ENCODE results near the gene PIP5K1B. TPM values are rescaled to one million over a fixed set of nuclear protein-coding genes. Genes with fewer than 3 reads are reported as not detected.

Gene PIP5K1B
- total and polyA plus RNA-seq, 12 donors, result 2.1 to 24.0 (median 9.7) TPM

DNA sequence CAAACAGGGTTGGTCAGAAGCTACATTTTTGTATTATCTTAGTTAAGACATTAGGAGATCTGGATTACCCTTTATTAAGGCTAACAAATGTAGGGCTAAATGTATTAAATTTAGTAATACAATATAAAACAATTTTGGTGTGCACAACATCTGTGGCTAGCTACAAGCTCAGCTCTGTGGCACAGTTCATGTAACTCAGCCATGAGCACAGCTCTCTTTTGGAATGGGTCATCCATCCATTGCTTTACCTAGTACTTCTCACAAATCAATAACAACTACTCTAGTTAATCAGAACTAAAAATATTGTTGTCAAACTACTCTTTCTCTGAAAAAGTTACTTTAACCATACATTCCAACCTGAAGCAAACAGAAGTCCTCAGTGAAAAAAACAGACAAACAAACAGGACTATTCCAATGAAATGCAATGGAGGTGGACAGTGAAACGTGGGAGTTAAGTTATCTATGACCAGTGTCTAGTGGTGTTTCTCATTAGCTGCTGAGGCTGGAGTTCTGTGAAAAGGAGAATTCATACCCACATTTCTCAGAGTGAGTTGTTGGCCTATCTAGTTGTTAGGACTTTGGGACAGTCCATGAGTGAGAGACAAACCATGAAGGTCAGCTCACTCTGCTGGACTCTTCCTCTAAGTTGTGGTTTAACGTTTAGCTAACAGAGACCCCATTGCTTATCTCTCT lies 55.1 kb downstream of the PIP5K1B start:
- peaks cover 0 to 8% of the 10 kb centered on the region in 2 donors for H3K4me1 ChIP-seq (replicated peaks in 1 of 2)
- no peak overlapping the region for H3K27ac ChIP-seq
- 62 to 86% (median 79%) methylated on average over 2 of the region's 2 CpGs for WGBS, 4 donors
- no peak for DNase-seq
- no peaks in the 10 kb centered on the region for H3K36me3 ChIP-seq (replicated peaks in 1 of 2)
- TF ChIP-seq, protein P1, sequence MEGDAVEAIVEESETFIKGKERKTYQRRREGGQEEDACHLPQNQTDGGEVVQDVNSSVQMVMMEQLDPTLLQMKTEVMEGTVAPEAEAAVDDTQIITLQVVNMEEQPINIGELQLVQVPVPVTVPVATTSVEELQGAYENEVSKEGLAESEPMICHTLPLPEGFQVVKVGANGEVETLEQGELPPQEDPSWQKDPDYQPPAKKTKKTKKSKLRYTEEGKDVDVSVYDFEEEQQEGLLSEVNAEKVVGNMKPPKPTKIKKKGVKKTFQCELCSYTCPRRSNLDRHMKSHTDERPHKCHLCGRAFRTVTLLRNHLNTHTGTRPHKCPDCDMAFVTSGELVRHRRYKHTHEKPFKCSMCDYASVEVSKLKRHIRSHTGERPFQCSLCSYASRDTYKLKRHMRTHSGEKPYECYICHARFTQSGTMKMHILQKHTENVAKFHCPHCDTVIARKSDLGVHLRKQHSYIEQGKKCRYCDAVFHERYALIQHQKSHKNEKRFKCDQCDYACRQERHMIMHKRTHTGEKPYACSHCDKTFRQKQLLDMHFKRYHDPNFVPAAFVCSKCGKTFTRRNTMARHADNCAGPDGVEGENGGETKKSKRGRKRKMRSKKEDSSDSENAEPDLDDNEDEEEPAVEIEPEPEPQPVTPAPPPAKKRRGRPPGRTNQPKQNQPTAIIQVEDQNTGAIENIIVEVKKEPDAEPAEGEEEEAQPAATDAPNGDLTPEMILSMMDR (IDR thresholded peaks at IDR 0.05), result no peak
- TF ChIP-seq POLR2A (IDR thresholded peaks at IDR 0.05), result no peak
- no peaks in the 10 kb centered on the region for H3K27me3 ChIP-seq
- intact Hi-C loops (cut with DNase I), result no loop called here
- H3K9me3 ChIP-seq (replicated peaks in 1 of 3), result no peaks in the 10 kb centered on the region
- no peak overlapping the region for H3K4me3 ChIP-seq

DNA sequence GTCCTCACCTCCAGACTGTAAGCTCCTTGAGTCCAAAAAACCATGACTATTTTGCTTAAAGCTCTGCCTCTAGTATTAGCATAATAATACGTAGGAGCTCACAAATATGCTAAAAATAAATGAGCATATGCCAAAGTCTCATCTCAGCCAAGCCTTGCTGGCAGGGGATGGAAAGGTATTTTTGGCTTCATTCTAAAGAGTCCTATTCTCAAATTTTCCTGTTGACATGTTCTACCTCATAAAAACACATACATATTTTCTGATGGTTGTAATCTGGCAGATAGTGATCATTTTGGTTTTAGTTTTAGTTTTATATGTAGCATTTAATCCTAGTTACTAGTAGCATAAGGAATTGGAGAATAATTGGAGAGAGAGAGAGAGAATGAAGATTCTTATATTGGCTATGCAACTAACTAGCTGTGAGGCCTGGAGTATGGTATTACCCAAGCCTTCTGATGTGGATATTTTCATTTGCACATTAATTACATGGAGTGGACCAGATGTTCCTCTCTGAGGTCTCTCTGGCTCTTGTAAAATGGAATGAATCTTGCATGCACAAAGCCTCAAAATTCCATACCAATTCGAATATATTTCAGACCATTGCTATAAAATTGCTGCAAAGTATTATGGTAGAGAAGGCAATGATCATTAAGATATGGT lies 55.8 kb downstream of the PIP5K1B start:
- intact Hi-C loops (cut with DNase I), result no loop called here
- peaks cover 0 to 3% of the 10 kb centered on the region in 2 donors for H3K4me1 ChIP-seq (replicated peaks in 1 of 2)
- WGBS, 4 donors, result 43 to 65% (median 47%) methylated on average over 2 of the region's 2 CpGs
- no peaks in the 10 kb centered on the region for H3K36me3 ChIP-seq (replicated peaks in 1 of 2)
- DNase-seq, result no peak
- no peak overlapping the region for H3K27ac ChIP-seq
- no peaks in the 10 kb centered on the region for H3K27me3 ChIP-seq
- H3K4me3 ChIP-seq, result no peak overlapping the region
- H3K9me3 ChIP-seq (replicated peaks in 1 of 3), result no peaks in the 10 kb centered on the region
- TF ChIP-seq POLR2A (IDR thresholded peaks at IDR 0.05), result no peak
- TF ChIP-seq, protein P1 (IDR thresholded peaks at IDR 0.05), result no peak

DNA sequence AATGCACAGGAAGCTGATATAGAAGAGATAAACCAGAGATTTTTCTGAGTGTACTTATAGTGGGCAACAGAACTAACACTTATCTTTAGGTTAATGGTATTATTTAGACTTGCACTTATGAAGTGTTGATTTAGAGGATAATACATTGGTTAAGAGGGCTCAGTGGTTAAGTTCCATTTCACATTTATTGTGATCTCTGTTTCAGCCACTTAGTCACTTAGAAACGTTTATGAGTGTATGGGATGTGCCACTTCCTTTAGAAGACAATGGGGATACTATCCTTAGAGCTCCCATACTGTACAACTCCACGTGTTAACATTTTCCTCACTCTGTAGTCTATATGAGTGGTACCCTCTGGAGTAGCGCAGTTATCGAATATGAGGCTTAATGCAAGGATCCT lies 57.5 kb downstream of the PIP5K1B start:
- Histone ChIP-seq H3K4me1 (replicated peaks in 1 of 2) (no peaks in the 10 kb centered on the region), H3K27me3 (no peaks in the 10 kb centered on the region), H3K36me3 (replicated peaks in 1 of 2) (no peaks in the 10 kb centered on the region), H3K9me3 (replicated peaks in 1 of 3) (no peaks in the 10 kb centered on the region), H3K27ac (no peak overlapping the region), H3K4me3 (no peak overlapping the region)
- DNase-seq, result no peak
- intact Hi-C loops (cut with DNase I), result no loop called here
- WGBS, 4 donors, result 71 to 81% (median 76%) methylated on average over 4 of the region's 4 CpGs
- TF ChIP-seq POLR2A (IDR thresholded peaks at IDR 0.05), result no peak
- TF ChIP-seq, protein P1 (IDR thresholded peaks at IDR 0.05), result no peak

DNA sequence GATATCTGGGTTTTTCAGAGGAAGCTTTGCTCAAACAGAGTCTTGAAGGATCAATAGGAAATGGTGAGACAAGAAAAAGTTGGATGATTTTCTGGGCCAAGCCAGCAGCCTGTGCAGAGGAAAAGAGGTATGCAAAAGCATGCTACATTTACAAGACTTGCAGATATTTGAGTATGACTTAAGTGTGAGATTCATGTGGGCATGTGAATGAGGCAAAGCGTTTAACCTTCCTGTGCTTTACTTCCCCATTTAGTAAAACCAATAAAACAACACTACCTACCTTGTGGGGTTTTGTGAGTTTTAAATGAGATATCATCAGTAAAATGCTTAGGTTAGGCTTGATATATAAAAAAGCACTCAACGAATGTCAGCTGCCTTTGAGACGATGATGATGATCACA lies 58.1 kb downstream of the PIP5K1B start:
- no peak for TF ChIP-seq POLR2A (IDR thresholded peaks at IDR 0.05)
- TF ChIP-seq, protein P1 (IDR thresholded peaks at IDR 0.05), result no peak
- intact Hi-C loops (cut with DNase I), result no loop called here

More for the DNA sequence above, 58.1 kb downstream of the PIP5K1B start:
- WGBS, 4 donors, result 86 to 91% (median 89%) methylated on average over 3 of the region's 3 CpGs
- H3K27ac ChIP-seq, result no peak overlapping the region
- no peaks in the 10 kb centered on the region for H3K4me1 ChIP-seq (replicated peaks in 1 of 2)
- H3K27me3 ChIP-seq, result no peaks in the 10 kb centered on the region
- no peaks in the 10 kb centered on the region for H3K9me3 ChIP-seq (replicated peaks in 1 of 3)
- H3K36me3 ChIP-seq (replicated peaks in 1 of 2), result no peaks in the 10 kb centered on the region
- DNase-seq, result no peak
- H3K4me3 ChIP-seq, result no peak overlapping the region
